ENCODE data around the gene UBE2C. TPM values are rescaled to one million over a fixed set of nuclear protein-coding genes. Genes with fewer than 3 reads are reported as not detected.

Gene UBE2C
- total RNA-seq, 1 experiment from 2014 or later, result 205 TPM

- H3K79me2 ChIP-seq (ENCODE audit: insufficient read depth, low read length), result peaks cover 14% of the 10 kb centered on the region
- DNase-seq (ENCODE audit: low read depth, low spot score) (no peak), ATAC-seq (no peak)
- no peak overlapping the region for H3K27ac ChIP-seq (ENCODE audit: low read depth, low read length)
- RAD21 ChIA-PET (ENCODE audit: low non-redundant PET in 1 of 2, low total read pairs in 2 of 2, uncharacterized antibody in 2 of 2, unreplicated experiment in 2 of 2), result no interaction called here
- no peaks in the 10 kb centered on the region for H4K20me1 ChIP-seq (ENCODE audit: insufficient read depth)
- no peaks in the 10 kb centered on the region for H3K27me3 ChIP-seq (ENCODE audit: insufficient read depth, low read length)
- intact Hi-C loops (cut with micrococcal nuclease), result no loop called here
- no peak for TF ChIP-seq EZH2 (IDR thresholded peaks at IDR 0.05)
- no peak for TF ChIP-seq RAD21 (IDR thresholded peaks at IDR 0.05; ENCODE audit: low read depth)
- no peak for TF ChIP-seq CEBPB (IDR thresholded peaks at IDR 0.05; ENCODE audit: low read depth)
- TF ChIP-seq YY1 (IDR thresholded peaks at IDR 0.05; ENCODE audit: extremely low read depth, insufficient replicate concordance, low read depth, low read length), result no peak
- no peak for TF ChIP-seq EZH2phosphoT487 (IDR thresholded peaks at IDR 0.05; ENCODE audit: borderline replicate concordance)
- TF ChIP-seq MAX (IDR thresholded peaks at IDR 0.05), result no peak
- TF ChIP-seq, protein P1, sequence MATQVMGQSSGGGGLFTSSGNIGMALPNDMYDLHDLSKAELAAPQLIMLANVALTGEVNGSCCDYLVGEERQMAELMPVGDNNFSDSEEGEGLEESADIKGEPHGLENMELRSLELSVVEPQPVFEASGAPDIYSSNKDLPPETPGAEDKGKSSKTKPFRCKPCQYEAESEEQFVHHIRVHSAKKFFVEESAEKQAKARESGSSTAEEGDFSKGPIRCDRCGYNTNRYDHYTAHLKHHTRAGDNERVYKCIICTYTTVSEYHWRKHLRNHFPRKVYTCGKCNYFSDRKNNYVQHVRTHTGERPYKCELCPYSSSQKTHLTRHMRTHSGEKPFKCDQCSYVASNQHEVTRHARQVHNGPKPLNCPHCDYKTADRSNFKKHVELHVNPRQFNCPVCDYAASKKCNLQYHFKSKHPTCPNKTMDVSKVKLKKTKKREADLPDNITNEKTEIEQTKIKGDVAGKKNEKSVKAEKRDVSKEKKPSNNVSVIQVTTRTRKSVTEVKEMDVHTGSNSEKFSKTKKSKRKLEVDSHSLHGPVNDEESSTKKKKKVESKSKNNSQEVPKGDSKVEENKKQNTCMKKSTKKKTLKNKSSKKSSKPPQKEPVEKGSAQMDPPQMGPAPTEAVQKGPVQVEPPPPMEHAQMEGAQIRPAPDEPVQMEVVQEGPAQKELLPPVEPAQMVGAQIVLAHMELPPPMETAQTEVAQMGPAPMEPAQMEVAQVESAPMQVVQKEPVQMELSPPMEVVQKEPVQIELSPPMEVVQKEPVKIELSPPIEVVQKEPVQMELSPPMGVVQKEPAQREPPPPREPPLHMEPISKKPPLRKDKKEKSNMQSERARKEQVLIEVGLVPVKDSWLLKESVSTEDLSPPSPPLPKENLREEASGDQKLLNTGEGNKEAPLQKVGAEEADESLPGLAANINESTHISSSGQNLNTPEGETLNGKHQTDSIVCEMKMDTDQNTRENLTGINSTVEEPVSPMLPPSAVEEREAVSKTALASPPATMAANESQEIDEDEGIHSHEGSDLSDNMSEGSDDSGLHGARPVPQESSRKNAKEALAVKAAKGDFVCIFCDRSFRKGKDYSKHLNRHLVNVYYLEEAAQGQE (IDR thresholded peaks at IDR 0.05; ENCODE audit: low read depth), result no peak
- TF ChIP-seq ZNF274 (IDR thresholded peaks at IDR 0.05; ENCODE audit: low read depth, low read length), result no peak
- TF ChIP-seq, protein P2, sequence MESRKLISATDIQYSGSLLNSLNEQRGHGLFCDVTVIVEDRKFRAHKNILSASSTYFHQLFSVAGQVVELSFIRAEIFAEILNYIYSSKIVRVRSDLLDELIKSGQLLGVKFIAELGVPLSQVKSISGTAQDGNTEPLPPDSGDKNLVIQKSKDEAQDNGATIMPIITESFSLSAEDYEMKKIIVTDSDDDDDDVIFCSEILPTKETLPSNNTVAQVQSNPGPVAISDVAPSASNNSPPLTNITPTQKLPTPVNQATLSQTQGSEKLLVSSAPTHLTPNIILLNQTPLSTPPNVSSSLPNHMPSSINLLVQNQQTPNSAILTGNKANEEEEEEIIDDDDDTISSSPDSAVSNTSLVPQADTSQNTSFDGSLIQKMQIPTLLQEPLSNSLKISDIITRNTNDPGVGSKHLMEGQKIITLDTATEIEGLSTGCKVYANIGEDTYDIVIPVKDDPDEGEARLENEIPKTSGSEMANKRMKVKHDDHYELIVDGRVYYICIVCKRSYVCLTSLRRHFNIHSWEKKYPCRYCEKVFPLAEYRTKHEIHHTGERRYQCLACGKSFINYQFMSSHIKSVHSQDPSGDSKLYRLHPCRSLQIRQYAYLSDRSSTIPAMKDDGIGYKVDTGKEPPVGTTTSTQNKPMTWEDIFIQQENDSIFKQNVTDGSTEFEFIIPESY (IDR thresholded peaks at IDR 0.05; ENCODE audit: extremely low read depth, insufficient replicate concordance, low read length), result no peak
- no peak for TF ChIP-seq EGR1 (IDR thresholded peaks at IDR 0.05; ENCODE audit: low read depth)
- no peak for TF ChIP-seq TCF7L2 (IDR thresholded peaks at IDR 0.05; ENCODE audit: borderline replicate concordance, extremely low read depth, insufficient read depth, insufficient read length)
- no peak for TF ChIP-seq SRF (IDR thresholded peaks at IDR 0.05; ENCODE audit: low read depth)
- TF ChIP-seq CBX3 (IDR thresholded peaks at IDR 0.05; ENCODE audit: low read depth), result no peak
- no peak for TF ChIP-seq JUND (IDR thresholded peaks at IDR 0.05)
- no peak for TF ChIP-seq SIN3A (IDR thresholded peaks at IDR 0.05; ENCODE audit: low read depth)
- TF ChIP-seq SP1 (IDR thresholded peaks at IDR 0.05; ENCODE audit: low read depth), result no peak
- TF ChIP-seq FOSL1 (IDR thresholded peaks at IDR 0.05; ENCODE audit: low read depth), result no peak
- TF ChIP-seq ZFX (IDR thresholded peaks at IDR 0.05), result no peak
- no peak overlapping the region for H2AFZ ChIP-seq (ENCODE audit: low read depth, low read length, poor library complexity, severe bottlenecking)
- no TSS peak for BruUV-seq (replicated peaks)
- H3K9me3 ChIP-seq (ENCODE audit: control insufficient read depth in 1 of 2, insufficient read depth in 1 of 2, low read depth in 1 of 2, low read length in 2 of 2), result no peaks in the 10 kb centered on the region
- CTCF ChIA-PET, result no interaction called here
- POLR2A ChIA-PET, result no interaction called here
- H3K4me3 ChIP-seq (replicated peaks in 1 of 2; ENCODE audit: low read depth in 1 of 2, low read length in 2 of 2), result no peak overlapping the region
- H3K9me2 ChIP-seq (ENCODE audit: insufficient read depth), result no peaks in the 10 kb centered on the region
- H3K4me1 ChIP-seq (ENCODE audit: control insufficient read depth in 1 of 2, insufficient read depth in 2 of 2, low read length in 2 of 2), result peaks cover 14 to 34% of the 10 kb centered on the region in 2 experiments; a peak in 3 of 4 replicates
- peaks cover 16 to 30% of the 10 kb centered on the region in 2 experiments for H3K36me3 ChIP-seq (ENCODE audit: control insufficient read depth in 1 of 2, insufficient read depth in 2 of 2, low read length in 2 of 2)
- H3K4me2 ChIP-seq (ENCODE audit: low read length), result no peak overlapping the region
- H3K9ac ChIP-seq (ENCODE audit: low read length), result no peak overlapping the region
Measured at GRCh38 chr20:45819466-45819865, 7.0 kb downstream of the UBE2C start.

Measured in HCT116 (cell line).